Omental fat pad (tissue), 4 donors: ENCODE data around the gene KRTAP9-6. TPM values are rescaled to one million over a fixed set of nuclear protein-coding genes. Genes with fewer than 3 reads are reported as not detected.
"Not testable (repeated sequence)": the region's sequence is repeated elsewhere in the genome, so short reads cannot be mapped to it uniquely, and the experiment has no call there.

Source experiments
- ATAC-seq: fragments of 150-250 bp; one replicate; pipeline ENCODE4 v1.9.1; 2016; ENCODE audit warnings: mild to moderate bottlenecking, moderate library complexity; ENCODE audit not compliant: low FRiP score
- DNase-seq: peaks from one replicate; pipeline ENCODE4 v3.0.0-alpha.2; 2019; ENCODE audit warnings: low spot score
- CTCF ChIP-seq, 3 donors: fragments of 450-650 bp; IDR thresholded peaks; one replicate each; pipeline ENCODE4 v1.5.1; 2016 to 2017; ENCODE audit warnings: antibody characterized with exemption in 3 of 3, mild to moderate bottlenecking in 3 of 3, moderate library complexity in 2 of 3
- total RNA-seq, 4 donors: library from RNA; depleted of rRNA; stranded (reverse); fragments of >200 nt; gene quantifications; one replicate each; pipeline ENCODE4 v1.1.0, GENCODE V29; 2016

KRTAP9-6 gene
- total RNA-seq, 4 donors from 2014 or later, result not detected

DNA sequence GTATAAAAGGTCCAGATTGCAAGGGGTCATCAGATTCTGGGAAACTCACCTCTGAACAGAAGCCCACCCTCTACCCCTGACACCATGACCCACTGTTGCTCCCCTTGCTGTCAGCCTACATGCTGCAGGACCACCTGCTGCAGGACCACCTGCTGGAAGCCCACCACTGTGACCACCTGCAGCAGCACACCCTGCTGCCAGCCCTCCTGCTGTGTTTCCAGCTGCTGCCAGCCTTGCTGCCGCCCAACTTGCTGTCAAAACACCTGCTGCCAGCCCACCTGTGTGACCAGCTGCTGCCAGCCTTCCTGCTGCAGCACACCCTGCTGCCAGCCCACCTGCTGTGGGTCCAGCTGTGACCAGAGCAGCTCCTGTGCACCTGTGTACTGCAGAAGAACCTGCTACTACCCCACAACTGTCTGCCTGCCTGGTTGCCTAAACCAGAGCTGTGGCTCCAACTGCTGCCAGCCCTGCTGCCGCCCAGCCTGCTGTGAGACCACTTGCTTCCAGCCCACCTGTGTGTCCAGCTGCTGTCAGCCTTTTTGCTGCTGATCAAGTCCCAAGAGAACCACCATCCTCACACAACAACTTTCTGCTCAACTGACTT is 15.4 kb upstream of the KRTAP9-6 start, which contains the start of gene KRTAP9-4:
TSS of gene KRTAP9-4 (plus strand) at position 51 of the 604 bp plus-strand sequence. CDS start at position 85, 34 bp downstream.
- DNase-seq, ATAC-seq: not testable (repeated sequence)

- ATAC-seq, result no peak
- no peak for DNase-seq
- no peak for TF ChIP-seq CTCF (IDR thresholded peaks at IDR 0.05)
Measured at GRCh38 chr17:41251261-41251660, 13.9 kb upstream of the KRTAP9-6 start.

DNA sequence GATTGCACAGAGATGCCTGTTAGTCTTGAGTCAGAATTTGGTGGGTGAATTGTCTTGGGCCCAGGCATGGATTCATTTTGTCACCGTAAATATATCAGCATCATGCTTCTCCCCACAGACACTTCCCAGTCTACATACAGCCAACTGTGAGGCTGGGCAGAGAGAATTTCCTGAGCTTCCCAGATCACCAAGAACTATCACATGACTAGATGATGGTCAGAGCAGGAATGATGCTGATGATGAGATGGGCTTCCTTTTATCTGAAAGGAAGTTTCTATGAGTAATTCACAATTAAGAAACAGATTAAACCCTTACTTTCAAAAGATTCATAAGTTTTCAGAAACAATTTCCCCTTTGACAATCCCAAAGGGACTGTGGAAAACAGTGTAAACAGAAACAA is 10.3 kb upstream of the KRTAP9-6 start:
- no peak for ATAC-seq
- no peak for DNase-seq
- TF ChIP-seq CTCF (IDR thresholded peaks at IDR 0.05), result no peak

DNA sequence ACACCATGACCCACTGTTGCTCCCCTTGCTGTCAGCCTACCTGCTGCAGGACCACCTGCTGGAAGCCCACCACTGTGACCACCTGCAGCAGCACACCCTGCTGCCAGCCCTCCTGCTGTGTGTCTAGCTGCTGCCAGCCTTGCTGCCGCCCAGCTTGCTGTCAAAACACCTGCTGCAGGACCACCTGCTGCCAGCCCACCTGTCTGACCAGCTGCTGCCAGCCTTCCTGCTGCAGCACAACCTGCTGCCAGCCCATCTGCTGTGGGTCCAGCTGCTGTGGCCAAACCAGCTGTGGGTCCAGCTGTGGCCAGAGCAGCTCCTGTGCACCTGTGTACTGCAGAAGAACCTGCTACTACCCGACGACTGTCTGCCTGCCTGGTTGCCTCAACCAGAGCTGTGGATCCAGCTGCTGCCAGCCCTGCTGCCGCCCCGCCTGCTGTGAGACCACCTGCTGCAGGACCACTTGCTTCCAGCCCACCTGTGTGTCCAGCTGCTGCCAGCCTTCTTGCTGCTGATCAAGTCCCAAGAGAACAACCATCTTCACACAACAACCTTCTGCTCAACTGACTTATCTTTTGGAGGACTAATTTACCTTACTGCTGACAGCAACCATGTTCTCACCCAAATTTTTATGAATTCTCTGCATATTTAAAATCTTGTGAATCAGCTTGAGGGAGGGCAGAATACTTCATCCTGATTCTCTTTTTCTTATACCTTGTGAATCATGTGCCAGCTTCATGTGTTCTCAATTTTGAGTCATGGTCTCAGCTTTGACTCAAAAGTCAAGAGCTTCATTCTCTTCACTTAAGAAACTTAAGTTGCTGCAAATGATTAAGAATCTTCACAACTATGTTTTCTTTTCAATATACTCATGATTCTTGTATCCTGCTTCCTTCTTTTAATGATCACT is 9.5 kb upstream of the KRTAP9-6 start, which contains the start of gene KRTAP9-9:
TSS of gene KRTAP9-9 (plus strand) at position 4 of the 910 bp plus-strand sequence.
- ATAC-seq, result not testable (repeated sequence)

GRCh38 chr17:41256291-41256685 is 8.9 kb upstream of the KRTAP9-6 start:
- no peak for ATAC-seq
- no peak for TF ChIP-seq CTCF (IDR thresholded peaks at IDR 0.05)
- DNase-seq, result no peak

More for the DNA sequence above, 9.5 kb upstream of the KRTAP9-6 start, which contains the start of gene KRTAP9-9:
- not testable (repeated sequence) for DNase-seq

- ATAC-seq (no peak), DNase-seq (no peak)
- TF ChIP-seq CTCF (IDR thresholded peaks at IDR 0.05), result no peak
Measured at GRCh38 chr17:41258406-41258805, 6.8 kb upstream of the KRTAP9-6 start.

- ATAC-seq, result no peak
- no peak for TF ChIP-seq CTCF (IDR thresholded peaks at IDR 0.05)
- DNase-seq, result no peak
Measured at GRCh38 chr17:41263212-41263611, 2.0 kb upstream of the KRTAP9-6 start.

GRCh38 chr17:41264599-41264998 is 579 bp upstream of the KRTAP9-6 start:
- TF ChIP-seq CTCF (IDR thresholded peaks at IDR 0.05), result no peak
- ATAC-seq, result no peak
- no peak for DNase-seq
